PFSK-1 (cell line): ENCODE results near the gene AMOTL1.

Experiments
- FOXP2 ChIP-seq: optimal IDR thresholded peaks from 2 replicates; pipeline ENCODE3; 2011; ENCODE audit warnings: borderline replicate concordance, control low read depth, inconsistent platforms; ENCODE audit not compliant: insufficient read depth; ENCODE audit errors: extremely low read length, extremely low read depth
- POLR2AphosphoS5 ChIP-seq: IDR thresholded peaks from 2 replicates; pipeline ENCODE4 v1.6.1; 2012; ENCODE audit warnings: low read depth, mild to moderate bottlenecking, control low read depth, low read length, moderate library complexity
- SIN3A ChIP-seq: IDR thresholded peaks from 2 replicates; pipeline ENCODE4 v1.6.1; 2012; ENCODE audit warnings: mild to moderate bottlenecking, low read length, moderate library complexity, borderline replicate concordance; ENCODE audit not compliant: insufficient read depth
- TAF1 ChIP-seq: IDR thresholded peaks from 2 replicates; pipeline ENCODE4 v1.6.1; 2012; ENCODE audit warnings: low read length, control low read depth, borderline replicate concordance; ENCODE audit not compliant: insufficient read depth
- TF ChIP-seq, protein P1 (sequence below), 2 experiments: IDR thresholded peaks; 2 replicates each; pipeline versions ENCODE4 v1.6.1 to v1.8.0; 2011 to 2012; ENCODE audit warnings: low read depth in 2 of 2, low read length in 2 of 2, control low read depth in 1 of 2, inconsistent platforms in 1 of 2, mild to moderate bottlenecking in 1 of 2, moderate library complexity in 1 of 2; ENCODE audit not compliant: insufficient read depth in 1 of 2

The AMOTL1 gene

DNA sequence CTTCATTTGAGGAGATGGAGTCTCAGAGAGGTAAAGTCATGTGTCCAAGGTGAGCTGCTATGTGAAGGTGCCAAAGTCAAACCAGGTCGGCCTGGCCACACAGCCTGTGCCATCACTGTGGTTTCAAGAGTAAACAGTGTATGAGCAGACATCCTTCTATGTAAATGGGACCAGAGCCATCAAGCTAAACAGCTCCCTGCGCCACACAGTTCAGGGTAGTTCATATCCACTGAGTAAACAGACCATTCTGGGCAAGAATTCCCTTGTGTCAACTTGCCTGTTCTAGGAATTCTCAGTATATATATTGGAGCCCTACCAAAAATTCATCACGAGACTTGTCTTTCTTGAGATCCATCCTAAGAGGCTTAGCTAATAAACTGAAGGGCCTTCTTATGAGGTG is 77.5 kb downstream of the AMOTL1 start:
- TF ChIP-seq TAF1 = no peak
- TF ChIP-seq POLR2AphosphoS5 = no peak
- TF ChIP-seq, protein P1, sequence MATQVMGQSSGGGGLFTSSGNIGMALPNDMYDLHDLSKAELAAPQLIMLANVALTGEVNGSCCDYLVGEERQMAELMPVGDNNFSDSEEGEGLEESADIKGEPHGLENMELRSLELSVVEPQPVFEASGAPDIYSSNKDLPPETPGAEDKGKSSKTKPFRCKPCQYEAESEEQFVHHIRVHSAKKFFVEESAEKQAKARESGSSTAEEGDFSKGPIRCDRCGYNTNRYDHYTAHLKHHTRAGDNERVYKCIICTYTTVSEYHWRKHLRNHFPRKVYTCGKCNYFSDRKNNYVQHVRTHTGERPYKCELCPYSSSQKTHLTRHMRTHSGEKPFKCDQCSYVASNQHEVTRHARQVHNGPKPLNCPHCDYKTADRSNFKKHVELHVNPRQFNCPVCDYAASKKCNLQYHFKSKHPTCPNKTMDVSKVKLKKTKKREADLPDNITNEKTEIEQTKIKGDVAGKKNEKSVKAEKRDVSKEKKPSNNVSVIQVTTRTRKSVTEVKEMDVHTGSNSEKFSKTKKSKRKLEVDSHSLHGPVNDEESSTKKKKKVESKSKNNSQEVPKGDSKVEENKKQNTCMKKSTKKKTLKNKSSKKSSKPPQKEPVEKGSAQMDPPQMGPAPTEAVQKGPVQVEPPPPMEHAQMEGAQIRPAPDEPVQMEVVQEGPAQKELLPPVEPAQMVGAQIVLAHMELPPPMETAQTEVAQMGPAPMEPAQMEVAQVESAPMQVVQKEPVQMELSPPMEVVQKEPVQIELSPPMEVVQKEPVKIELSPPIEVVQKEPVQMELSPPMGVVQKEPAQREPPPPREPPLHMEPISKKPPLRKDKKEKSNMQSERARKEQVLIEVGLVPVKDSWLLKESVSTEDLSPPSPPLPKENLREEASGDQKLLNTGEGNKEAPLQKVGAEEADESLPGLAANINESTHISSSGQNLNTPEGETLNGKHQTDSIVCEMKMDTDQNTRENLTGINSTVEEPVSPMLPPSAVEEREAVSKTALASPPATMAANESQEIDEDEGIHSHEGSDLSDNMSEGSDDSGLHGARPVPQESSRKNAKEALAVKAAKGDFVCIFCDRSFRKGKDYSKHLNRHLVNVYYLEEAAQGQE (IDR thresholded peaks at IDR 0.05; ENCODE audit: insufficient read depth in 1 of 2, low read depth in 2 of 2, low read length in 2 of 2) = no peak
- TF ChIP-seq FOXP2 = no peak
- no peak for TF ChIP-seq SIN3A

DNA sequence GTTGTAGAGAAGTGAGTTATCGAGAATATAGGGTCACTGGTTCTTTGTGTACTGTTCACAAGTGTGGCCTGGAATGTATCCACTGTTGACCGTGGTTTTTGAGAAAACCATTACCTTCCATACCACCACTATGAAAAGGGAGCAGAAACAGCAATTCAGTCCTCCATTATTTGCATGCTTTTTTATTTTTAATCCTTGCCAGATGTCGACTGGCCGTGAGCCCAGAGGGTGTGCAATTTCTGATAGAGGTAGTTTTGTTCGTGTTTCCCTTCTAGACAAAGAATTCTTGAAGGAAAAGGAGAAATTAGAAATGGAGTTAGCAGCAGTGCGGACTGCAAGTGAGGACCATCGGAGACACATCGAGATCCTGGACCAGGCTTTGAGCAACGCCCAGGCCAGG is 81.7 kb downstream of the AMOTL1 start:
- TF ChIP-seq TAF1 (no peak), FOXP2 (no peak), SIN3A (no peak), POLR2AphosphoS5 (no peak)
- TF ChIP-seq, protein P1 (IDR thresholded peaks at IDR 0.05; ENCODE audit: insufficient read depth in 1 of 2, low read depth in 2 of 2, low read length in 2 of 2) = no peak

DNA sequence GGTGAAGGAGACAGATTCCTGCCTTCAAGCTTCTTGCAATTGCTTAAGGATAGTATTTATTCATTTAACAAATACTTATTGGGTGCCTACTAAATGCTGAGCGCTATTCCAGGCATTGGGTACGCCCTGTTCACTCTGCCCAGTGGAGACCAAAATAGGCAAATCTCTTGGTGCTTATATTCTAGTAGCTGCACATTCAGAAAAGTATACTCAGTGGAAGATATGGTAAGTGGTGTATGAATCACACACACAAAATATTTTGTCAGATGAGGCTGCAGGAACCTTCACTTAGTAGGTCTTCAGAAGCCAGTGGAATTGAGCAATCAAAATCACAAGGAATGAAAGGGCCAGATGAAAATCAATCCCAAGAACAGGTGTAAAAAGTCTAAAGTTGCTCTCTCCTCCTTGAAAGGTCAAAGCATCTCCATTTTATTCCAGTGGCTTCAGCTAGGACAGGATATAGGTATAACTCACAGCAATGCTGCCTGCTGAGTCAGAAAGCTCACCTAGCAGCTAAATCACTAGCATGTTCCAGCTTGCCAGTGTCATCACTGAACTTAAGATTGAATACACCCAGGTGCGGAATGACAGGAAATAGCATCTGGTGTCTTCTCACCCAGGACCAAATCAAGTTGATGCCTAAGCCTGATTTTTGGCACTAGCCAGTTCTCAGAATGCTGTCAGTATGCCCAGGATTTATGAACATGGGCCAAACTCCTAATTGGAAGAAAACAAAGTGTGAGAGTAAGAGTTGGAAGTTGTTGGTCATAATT is 83.9 kb downstream of the AMOTL1 start:
- TF ChIP-seq FOXP2 (no peak), POLR2AphosphoS5 (0 out of 2 replicates have a peak, but pooled peaks have one; percentile 15), SIN3A (no peak)

DNA sequence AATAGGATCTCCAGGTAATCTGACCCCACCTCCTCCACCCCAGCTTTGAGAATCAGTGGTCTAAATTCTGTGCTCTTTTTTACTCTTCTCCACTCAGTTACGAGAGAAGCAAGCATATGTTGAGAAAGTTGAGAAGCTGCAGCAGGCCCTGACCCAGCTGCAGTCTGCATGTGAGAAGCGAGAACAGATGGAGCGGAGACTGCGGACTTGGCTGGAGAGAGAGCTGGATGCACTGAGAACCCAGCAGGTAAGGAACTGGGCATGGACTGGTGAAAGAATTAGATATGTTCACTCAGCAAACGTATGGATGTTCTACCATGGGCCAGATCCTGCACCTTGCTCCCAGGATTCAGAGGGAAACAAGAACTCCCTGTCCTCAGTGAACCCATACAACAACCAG is 85.7 kb downstream of the AMOTL1 start:
- TF ChIP-seq SIN3A (no peak), TAF1 (no peak), POLR2AphosphoS5 (no peak), FOXP2 (no peak)
- TF ChIP-seq, protein P1 (IDR thresholded peaks at IDR 0.05; ENCODE audit: insufficient read depth in 1 of 2, low read depth in 2 of 2, low read length in 2 of 2) = no peak

DNA sequence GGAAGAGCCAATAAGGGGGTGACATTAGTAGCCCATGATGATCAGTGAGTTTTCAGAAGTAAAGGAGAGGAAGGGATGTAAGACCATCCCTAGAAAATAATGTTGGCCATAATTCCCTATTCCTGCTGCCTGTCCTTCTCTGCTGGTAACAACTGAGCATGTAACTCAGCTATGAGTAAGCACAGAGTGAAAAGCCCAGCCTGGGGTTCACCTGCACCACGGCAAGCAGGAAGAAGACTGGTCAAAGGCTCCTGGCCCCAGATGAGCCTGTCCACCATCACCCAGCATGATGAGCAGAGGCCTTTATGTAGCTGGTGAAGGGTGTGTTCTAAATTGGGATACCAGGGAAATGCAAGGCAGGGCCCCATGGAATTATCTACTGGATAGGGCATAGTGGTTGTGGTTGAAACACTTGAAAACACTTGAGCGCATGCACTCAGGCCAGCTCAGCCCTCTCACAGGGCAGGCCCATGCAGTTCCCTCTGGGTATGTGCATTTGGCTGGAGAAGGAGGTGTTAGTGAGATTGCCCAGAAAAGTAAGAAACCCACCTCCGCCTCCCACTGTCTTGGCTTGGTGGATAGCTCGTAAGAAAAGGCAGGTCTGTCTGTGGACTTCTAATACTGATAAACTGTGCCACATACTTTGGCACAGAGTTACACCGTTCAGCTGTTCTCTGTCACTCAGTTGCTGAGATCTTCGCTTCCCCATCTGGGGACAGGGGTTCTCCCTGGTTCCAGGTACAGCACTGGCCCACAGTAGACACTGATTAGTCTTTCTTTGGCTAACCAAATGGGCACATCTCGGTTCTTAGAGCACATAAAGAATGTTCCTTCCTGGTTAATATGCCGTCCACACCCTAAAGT is 86.8 kb downstream of the AMOTL1 start:
- TF ChIP-seq FOXP2 (no peak), POLR2AphosphoS5 (no peak), SIN3A (no peak), TAF1 (no peak)
- TF ChIP-seq, protein P1 (IDR thresholded peaks at IDR 0.05; ENCODE audit: insufficient read depth in 1 of 2, low read depth in 2 of 2, low read length in 2 of 2) = no peak
